ENCODE data around the gene ARMC7.
A peak's percentile ranks its signal among the peaks of the same experiment; 100 is the strongest.

Gene ARMC7

GRCh38 chr17:75109407-75110233 is at the start of gene ARMC7:
TSS of gene ARMC7 (plus strand) at chr17:75109969. CDS start at chr17:75110289, 320 bp downstream.
- DNase-seq (ENCODE audit: low read depth) = peak; percentile 71
- TF ChIP-seq CTCF (conservative IDR thresholded peaks at IDR 0.05; ENCODE audit: control insufficient read depth, insufficient read depth, low read depth, low read length) = no peak
- peak within 1 kb of the TSS; percentile 82 for H3K4me3 ChIP-seq (ENCODE audit: control insufficient read depth, low read depth, low read length)

GRCh38 chr17:75060434-75061054 is 49.2 kb upstream of the ARMC7 start:
- DNase-seq (ENCODE audit: low read depth) = no peak
- H3K4me3 ChIP-seq (ENCODE audit: control insufficient read depth, low read depth, low read length) = no peak overlapping the region
- no peak for TF ChIP-seq CTCF (conservative IDR thresholded peaks at IDR 0.05; ENCODE audit: control insufficient read depth, insufficient read depth, low read depth, low read length)

- no peak for TF ChIP-seq CTCF (conservative IDR thresholded peaks at IDR 0.05; ENCODE audit: control insufficient read depth, insufficient read depth, low read depth, low read length)
- no peak overlapping the region for H3K4me3 ChIP-seq (ENCODE audit: control insufficient read depth, low read depth, low read length)
- DNase-seq (ENCODE audit: low read depth) = no peak
These were observed 48.7 kb upstream of the ARMC7 start for GRCh38 chr17:75061055-75061438.

- no peak overlapping the region for H3K4me3 ChIP-seq (ENCODE audit: control insufficient read depth, low read depth, low read length)
- TF ChIP-seq CTCF (conservative IDR thresholded peaks at IDR 0.05; ENCODE audit: control insufficient read depth, insufficient read depth, low read depth, low read length) = no peak
- DNase-seq (ENCODE audit: low read depth) = no peak
These were observed 48.2 kb upstream of the ARMC7 start for GRCh38 chr17:75061618-75062017.

GRCh38 chr17:75063201-75063600 is 46.6 kb upstream of the ARMC7 start:
- no peak for DNase-seq (ENCODE audit: low read depth)
- no peak for TF ChIP-seq CTCF (conservative IDR thresholded peaks at IDR 0.05; ENCODE audit: control insufficient read depth, insufficient read depth, low read depth, low read length)
- H3K4me3 ChIP-seq (ENCODE audit: control insufficient read depth, low read depth, low read length) = no peak overlapping the region

GRCh38 chr17:75063626-75064025 is 46.1 kb upstream of the ARMC7 start:
- DNase-seq (ENCODE audit: low read depth) = no peak
- no peak for TF ChIP-seq CTCF (conservative IDR thresholded peaks at IDR 0.05; ENCODE audit: control insufficient read depth, insufficient read depth, low read depth, low read length)
- no peak overlapping the region for H3K4me3 ChIP-seq (ENCODE audit: control insufficient read depth, low read depth, low read length)

All from fibroblast of mammary gland (primary cell).